ENCODE results near the gene COMMD3.

Gene COMMD3

GRCh38 chr10:22332116-22332692, 16.0 kb downstream of the COMMD3 start:
- Histone ChIP-seq H3K9me3 (ENCODE audit: low read length) (peaks cover 2% of the 10 kb centered on the region), H3K27ac (ENCODE audit: low read depth, low read length) (no peak overlapping the region), H3K4me1 (ENCODE audit: insufficient read depth, low read length) (peaks cover 24% of the 10 kb centered on the region), H3K36me3 (ENCODE audit: insufficient read depth, low read length) (peaks cover 12% of the 10 kb centered on the region), H3K27me3 (ENCODE audit: control insufficient read depth in 1 of 2, insufficient read depth in 2 of 2, low read length in 2 of 2) (peaks cover 36 to 37% of the 10 kb centered on the region in 2 donors), H3K9ac (ENCODE audit: low read length) (no peak overlapping the region), H3K4me3 (ENCODE audit: low read depth in 1 of 2, low read length in 2 of 2) (no peak overlapping the region)

- peaks cover 24% of the 10 kb centered on the region for H3K4me1 ChIP-seq (ENCODE audit: insufficient read depth, low read length)
- H3K27ac ChIP-seq (ENCODE audit: low read depth, low read length) = no peak overlapping the region
- H3K4me3 ChIP-seq (ENCODE audit: low read depth in 1 of 2, low read length in 2 of 2) = no peak overlapping the region
- peaks cover 48 to 49% of the 10 kb centered on the region in 2 donors for H3K27me3 ChIP-seq (ENCODE audit: control insufficient read depth in 1 of 2, insufficient read depth in 2 of 2, low read length in 2 of 2)
- H3K9me3 ChIP-seq (ENCODE audit: low read length) = peaks cover 8% of the 10 kb centered on the region
- H3K9ac ChIP-seq (ENCODE audit: low read length) = no peak overlapping the region
- peaks cover 12% of the 10 kb centered on the region for H3K36me3 ChIP-seq (ENCODE audit: insufficient read depth, low read length)
Observed at GRCh38 chr10:22333167-22333974, 17.2 kb downstream of the COMMD3 start.

- Histone ChIP-seq H3K4me1 (ENCODE audit: insufficient read depth, low read length) (peaks cover 24% of the 10 kb centered on the region), H3K4me3 (ENCODE audit: low read depth in 1 of 2, low read length in 2 of 2) (no peak overlapping the region), H3K27ac (ENCODE audit: low read depth, low read length) (no peak overlapping the region), H3K36me3 (ENCODE audit: insufficient read depth, low read length) (peaks cover 12% of the 10 kb centered on the region), H3K27me3 (ENCODE audit: control insufficient read depth in 1 of 2, insufficient read depth in 2 of 2, low read length in 2 of 2) (peaks cover 53 to 54% of the 10 kb centered on the region in 2 donors), H3K9ac (ENCODE audit: low read length) (no peak overlapping the region), H3K9me3 (ENCODE audit: low read length) (peaks cover 14% of the 10 kb centered on the region)
Observed at GRCh38 chr10:22333975-22334282, 17.7 kb downstream of the COMMD3 start.

- H3K27ac ChIP-seq (ENCODE audit: low read depth, low read length) = no peak overlapping the region
- H3K27me3 ChIP-seq (ENCODE audit: control insufficient read depth in 1 of 2, insufficient read depth in 2 of 2, low read length in 2 of 2) = peaks cover 60 to 61% of the 10 kb centered on the region in 2 donors
- peak overlapping the region; percentile 50 to 60 for H3K4me3 ChIP-seq (ENCODE audit: low read depth in 1 of 2, low read length in 2 of 2)
- H3K9me3 ChIP-seq (ENCODE audit: low read length) = peaks cover 16% of the 10 kb centered on the region
- H3K36me3 ChIP-seq (ENCODE audit: insufficient read depth, low read length) = peaks cover 6% of the 10 kb centered on the region
- H3K4me1 ChIP-seq (ENCODE audit: insufficient read depth, low read length) = peaks cover 27% of the 10 kb centered on the region
- H3K9ac ChIP-seq (ENCODE audit: low read length) = no peak overlapping the region
Observed at GRCh38 chr10:22334414-22335172, 18.4 kb downstream of the COMMD3 start.

GRCh38 chr10:22335173-22335933, 19.2 kb downstream of the COMMD3 start:
- Histone ChIP-seq H3K9me3 (ENCODE audit: low read length) (peaks cover 16% of the 10 kb centered on the region), H3K27ac (ENCODE audit: low read depth, low read length) (no peak overlapping the region)

GRCh38 chr10:22338185-22338900, 22.2 kb downstream of the COMMD3 start:
- peaks cover 81 to 84% of the 10 kb centered on the region in 2 donors for H3K27me3 ChIP-seq (ENCODE audit: control insufficient read depth in 1 of 2, insufficient read depth in 2 of 2, low read length in 2 of 2)
- H3K4me3 ChIP-seq (ENCODE audit: low read depth in 1 of 2, low read length in 2 of 2) = no peak overlapping the region
- H3K27ac ChIP-seq (ENCODE audit: low read depth, low read length) = no peak overlapping the region
- no peaks in the 10 kb centered on the region for H3K36me3 ChIP-seq (ENCODE audit: insufficient read depth, low read length)
- H3K9ac ChIP-seq (ENCODE audit: low read length) = no peak overlapping the region
- H3K9me3 ChIP-seq (ENCODE audit: low read length) = peaks cover 16% of the 10 kb centered on the region
- H3K4me1 ChIP-seq (ENCODE audit: insufficient read depth, low read length) = peaks cover 39% of the 10 kb centered on the region

More at GRCh38 chr10:22335173-22335933, 19.2 kb downstream of the COMMD3 start:
- Histone ChIP-seq H3K36me3 (ENCODE audit: insufficient read depth, low read length) (no peaks in the 10 kb centered on the region), H3K4me1 (ENCODE audit: insufficient read depth, low read length) (peaks cover 32% of the 10 kb centered on the region), H3K9ac (ENCODE audit: low read length) (no peak overlapping the region), H3K27me3 (ENCODE audit: control insufficient read depth in 1 of 2, insufficient read depth in 2 of 2, low read length in 2 of 2) (peaks cover 60 to 61% of the 10 kb centered on the region in 2 donors), H3K4me3 (ENCODE audit: low read depth in 1 of 2, low read length in 2 of 2) (peak overlapping the region; percentile 50 to 60)

GRCh38 chr10:22338931-22339330, 22.7 kb downstream of the COMMD3 start:
- Histone ChIP-seq H3K9ac (ENCODE audit: low read length) (no peak overlapping the region), H3K27me3 (ENCODE audit: control insufficient read depth in 1 of 2, insufficient read depth in 2 of 2, low read length in 2 of 2) (peaks cover 82 to 86% of the 10 kb centered on the region in 2 donors), H3K36me3 (ENCODE audit: insufficient read depth, low read length) (no peaks in the 10 kb centered on the region), H3K4me3 (ENCODE audit: low read depth in 1 of 2, low read length in 2 of 2) (no peak overlapping the region), H3K9me3 (ENCODE audit: low read length) (peaks cover 16% of the 10 kb centered on the region), H3K27ac (ENCODE audit: low read depth, low read length) (no peak overlapping the region), H3K4me1 (ENCODE audit: insufficient read depth, low read length) (peaks cover 39% of the 10 kb centered on the region)

- Histone ChIP-seq H3K27ac (ENCODE audit: low read depth, low read length) (peak overlapping the region; percentile 64), H3K27me3 (ENCODE audit: control insufficient read depth in 1 of 2, insufficient read depth in 2 of 2, low read length in 2 of 2) (peaks cover 83 to 86% of the 10 kb centered on the region in 2 donors), H3K9ac (ENCODE audit: low read length) (peak overlapping the region; percentile 54), H3K36me3 (ENCODE audit: insufficient read depth, low read length) (no peaks in the 10 kb centered on the region), H3K9me3 (ENCODE audit: low read length) (peaks cover 16% of the 10 kb centered on the region), H3K4me3 (ENCODE audit: low read depth in 1 of 2, low read length in 2 of 2) (peak overlapping the region; percentile 58 to 62), H3K4me1 (ENCODE audit: insufficient read depth, low read length) (peaks cover 31% of the 10 kb centered on the region)
Observed at GRCh38 chr10:22339761-22340328, 23.7 kb downstream of the COMMD3 start.

GRCh38 chr10:22340329-22341189, 24.4 kb downstream of the COMMD3 start:
- peaks cover 16% of the 10 kb centered on the region for H3K9me3 ChIP-seq (ENCODE audit: low read length)
- H3K27me3 ChIP-seq (ENCODE audit: control insufficient read depth in 1 of 2, insufficient read depth in 2 of 2, low read length in 2 of 2) = peaks cover 83 to 86% of the 10 kb centered on the region in 2 donors
- H3K9ac ChIP-seq (ENCODE audit: low read length) = peak overlapping the region; percentile 54
- peaks cover 24% of the 10 kb centered on the region for H3K4me1 ChIP-seq (ENCODE audit: insufficient read depth, low read length)
- peak overlapping the region; percentile 64 for H3K27ac ChIP-seq (ENCODE audit: low read depth, low read length)
- no peaks in the 10 kb centered on the region for H3K36me3 ChIP-seq (ENCODE audit: insufficient read depth, low read length)
- H3K4me3 ChIP-seq (ENCODE audit: low read depth in 1 of 2, low read length in 2 of 2) = peak overlapping the region; percentile 58 to 62

All from muscle layer of colon (tissue), 2 donors.